Lower leg skin (tissue), 3 donors: ENCODE measurements around the gene ZNF211.

ENCODE experiments used
- CTCF ChIP-seq, 3 donors: fragments of 450-650 bp; IDR thresholded peaks; one replicate each; pipeline ENCODE4 v1.5.1; 2016; ENCODE audit warnings: antibody characterized with exemption in 3 of 3, mild to moderate bottlenecking in 3 of 3, moderate library complexity in 2 of 3
- POLR2A ChIP-seq, 2 donors: fragments of 450-650 bp; IDR thresholded peaks; one replicate each; pipeline ENCODE4 v1.6.1; 2016 to 2017; ENCODE audit warnings: antibody characterized with exemption in 2 of 2, mild to moderate bottlenecking in 1 of 2, moderate library complexity in 1 of 2

DNA sequence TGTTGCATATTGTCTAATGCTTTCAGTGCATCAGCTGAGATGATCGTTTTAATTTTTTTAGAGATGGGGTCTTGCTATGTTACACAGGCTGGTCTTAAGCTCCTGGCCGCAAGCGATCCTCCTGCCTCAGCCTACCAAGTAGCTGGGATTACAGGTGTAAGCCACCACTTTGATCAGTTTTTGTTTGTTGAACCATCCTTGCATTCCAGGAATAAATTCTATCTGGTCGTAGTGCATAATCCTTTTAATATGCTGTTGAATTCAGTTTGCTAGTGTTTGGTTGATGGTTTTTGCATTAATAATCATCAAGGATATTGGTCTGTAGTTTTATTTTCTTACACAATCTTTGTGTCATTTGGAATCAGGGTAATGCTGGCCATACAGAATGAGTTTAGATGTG, 4.4 kb downstream of the ZNF211 start:
- TF ChIP-seq CTCF (IDR thresholded peaks at IDR 0.05) (no peak), POLR2A (IDR thresholded peaks at IDR 0.05) (no peak)
